HepG2 (cell line): ENCODE results near the gene MUSK. TPM values are rescaled to one million over a fixed set of nuclear protein-coding genes. Genes with fewer than 3 reads are reported as not detected.

Experiments used
- ATAC-seq: fragments of 200-7000 bp; cut with Tn5 transposase; 3 replicates; pipeline ENCODE4 v1.9.1; 2020; ENCODE audit warnings: mild to moderate bottlenecking, moderate library complexity
- BruUV-seq: library from RNA; stranded (reverse); fragments of 400-500 nt; replicated peaks from 2 replicates; lab custom pipeline; 2021; lab: Mats Ljungman, UMichigan
- CTCF ChIA-PET: fragments of 300-600 bp; formaldehyde crosslinking; extraction: SDS; loops from one replicate; lab custom pipeline; 2021; ENCODE audit warnings: low total read pairs, inconsistent platforms, low intra/inter-chr PET ratio; lab: Yijun Ruan, JAX
- POLR2A ChIA-PET: fragments of 350-600 bp; sonication (Branson Sonifier 250); formaldehyde crosslinking; loops from one replicate; lab custom pipeline; 2020; ENCODE audit warnings: antibody characterized with exemption, inconsistent platforms; lab: Yijun Ruan, JAX
- DNase-seq: peaks from one replicate; pipeline ENCODE4 v3.0.0-alpha.2; 2015; ENCODE audit warnings: low spot score
- FAIRE-seq: peaks from 3 replicates; lab custom pipeline; 2011; peaks lifted over from hg19 to GRCh38; lab: Jason Lieb, UNC
- H2AFZ ChIP-seq: one replicate; pipeline ENCODE4 v1.6.1; 2011; ENCODE audit warnings: low read length, inconsistent platforms
- H3K27ac ChIP-seq: fragments of 300-600 bp; 3 replicates; pipeline ENCODE4 v1.8.0; 2011; ENCODE audit warnings: mixed run types, mild to moderate bottlenecking, mixed read lengths, low read length, inconsistent platforms; ENCODE audit not compliant: insufficient read depth; ENCODE audit errors: extremely low read length
- H3K27me3 ChIP-seq, 2 experiments: fragments of 200-600 bp in 1 of 2; 2 replicates in 1 of 2; 3 replicates in 1 of 2; pipeline versions ENCODE4 v1.6.0 to v1.8.0; 2011; ENCODE audit warnings: low read length in 2 of 2, mild to moderate bottlenecking in 2 of 2, moderate library complexity in 2 of 2, inconsistent platforms in 1 of 2; ENCODE audit not compliant: insufficient read depth in 2 of 2, control insufficient read depth in 1 of 2
- H3K36me3 ChIP-seq, 2 experiments: fragments of 200-600 bp in 1 of 2; replicated peaks in 1 of 2; 2 replicates in 1 of 2; 3 replicates in 1 of 2; pipeline versions ENCODE4 v1.5.1 to v1.8.0; 2011; ENCODE audit warnings: low read length in 2 of 2, inconsistent platforms in 1 of 2; ENCODE audit not compliant: insufficient read depth in 2 of 2, control insufficient read depth in 1 of 2
- H3K4me1 ChIP-seq: 2 replicates; pipeline ENCODE4 v1.5.1; 2012; ENCODE audit warnings: low read length, inconsistent platforms; ENCODE audit not compliant: insufficient read depth
- H3K4me2 ChIP-seq: 2 replicates; pipeline ENCODE4 v1.6.0; 2011; ENCODE audit warnings: low read depth, low read length, inconsistent platforms
- H3K4me3 ChIP-seq, 3 experiments: fragments of 200-600 bp in 1 of 3; sonication (generic), shearing (Covaris generic) in 1 of 3; replicated peaks in 1 of 3; 2 replicates each; pipeline ENCODE4 v1.5.1; 2011 to 2016; ENCODE audit warnings: low read length in 3 of 3, inconsistent platforms in 2 of 3, low read depth in 2 of 3, mild to moderate bottlenecking in 2 of 3, control low read depth in 1 of 3, mixed read lengths in 1 of 3; ENCODE audit not compliant: insufficient read depth in 1 of 3
- H3K79me2 ChIP-seq: one replicate; pipeline ENCODE4 v1.6.1; 2011; ENCODE audit warnings: low read length, inconsistent platforms; ENCODE audit not compliant: insufficient read depth
- H3K9ac ChIP-seq: 2 replicates; pipeline ENCODE4 v1.6.0; 2011; ENCODE audit warnings: mild to moderate bottlenecking, low read depth, low read length, inconsistent platforms; ENCODE audit not compliant: insufficient read depth
- H3K9me3 ChIP-seq: 2 replicates; pipeline ENCODE4 v1.5.1; 2012; ENCODE audit warnings: mild to moderate bottlenecking, low read length
- H4K20me1 ChIP-seq: 2 replicates; pipeline ENCODE4 v1.6.0; 2011; ENCODE audit warnings: inconsistent platforms, mild to moderate bottlenecking, low read length, moderate library complexity; ENCODE audit not compliant: insufficient read depth
- ARID2 ChIP-seq: sonication (generic); formaldehyde crosslinking; IDR thresholded peaks from 2 replicates; pipeline ENCODE4 v1.8.1; 2022; ENCODE audit warnings: mild to moderate bottlenecking, missing genetic modification reagents, borderline replicate concordance
- EED ChIP-seq: sonication (generic); formaldehyde crosslinking; IDR thresholded peaks from 2 replicates; pipeline ENCODE4 v1.5.0; 2020; ENCODE audit warnings: mild to moderate bottlenecking, missing genetic modification reagents
- KDM1A ChIP-seq: IDR thresholded peaks from 2 replicates; pipeline ENCODE4 v1.6.1; 2016; ENCODE audit warnings: missing compliant biosample characterization
- KLF13 ChIP-seq: sonication (generic); formaldehyde crosslinking; IDR thresholded peaks from 2 replicates; pipeline ENCODE4 v1.4.0; 2020; ENCODE audit warnings: mild to moderate bottlenecking, missing genetic modification reagents
- PCBP1 ChIP-seq: fragments of 200-400 bp; formaldehyde crosslinking; IDR thresholded peaks from 2 replicates; pipeline ENCODE4 v1.6.1; 2017; ENCODE audit warnings: mild to moderate bottlenecking, low read depth, low read length, borderline replicate concordance
- PHF5A ChIP-seq: IDR thresholded peaks from one replicate; pipeline ENCODE4 v1.6.1; 2018; ENCODE audit warnings: low read depth, missing genetic modification reagents; ENCODE audit not compliant: unreplicated experiment
- SIN3B ChIP-seq: fragments of 150-350 bp; IDR thresholded peaks from 2 replicates; pipeline ENCODE4 v1.6.1; 2014; ENCODE audit warnings: low read length
- SOX5 ChIP-seq: IDR thresholded peaks from 2 replicates; pipeline ENCODE4 v1.6.1; 2016; ENCODE audit warnings: borderline replicate concordance
- STAG1 ChIP-seq: sonication (generic); formaldehyde crosslinking; IDR thresholded peaks from 2 replicates; pipeline ENCODE4 v1.4.0; 2020; ENCODE audit warnings: missing genetic modification reagents
- XRCC5 ChIP-seq: fragments of 200-400 bp; formaldehyde crosslinking; optimal IDR thresholded peaks from 2 replicates; pipeline ENCODE3; 2017; ENCODE audit warnings: mild to moderate bottlenecking, low read length
- ZBTB42 ChIP-seq: sonication (generic); formaldehyde crosslinking; IDR thresholded peaks from 2 replicates; pipeline ENCODE4 v1.5.0; 2020; ENCODE audit warnings: mild to moderate bottlenecking, missing genetic modification reagents
- ZFP36 ChIP-seq: fragments of 150-350 bp; IDR thresholded peaks from 2 replicates; pipeline ENCODE4 v1.6.1; 2018; ENCODE audit warnings: borderline replicate concordance, low read length, low read depth; ENCODE audit not compliant: partially characterized antibody
- ZNF460 ChIP-seq: sonication (generic); formaldehyde crosslinking; IDR thresholded peaks from 2 replicates; pipeline ENCODE4 v1.5.1; 2020; ENCODE audit warnings: missing genetic modification reagents, mild to moderate bottlenecking, borderline replicate concordance
- ZNF570 ChIP-seq: sonication (generic); formaldehyde crosslinking; IDR thresholded peaks from 2 replicates; pipeline ENCODE4 v1.4.0; 2020; ENCODE audit warnings: mild to moderate bottlenecking, missing genetic modification reagents, borderline replicate concordance
- ZNF850 ChIP-seq: sonication (generic); formaldehyde crosslinking; conservative IDR thresholded peaks from 2 replicates; pipeline ENCODE4 v1.9.0; 2021; ENCODE audit warnings: mild to moderate bottlenecking, missing genetic modification reagents
- in situ Hi-C: cut with HindIII; loops from 2 replicates; pipeline ENCODE4 v1.10.0; 2017; ENCODE audit warnings: low pct_unique_long_range_greater_than_20kb; ENCODE audit not compliant: extremely low pct_ligation_motif_present
- intact Hi-C: fragments of 100-400 bp; cut with micrococcal nuclease; formaldehyde crosslinking; loops from one replicate; pipeline ENCODE4 v1.10.0; 2022; ENCODE audit not compliant: unreplicated experiment
- polyA plus RNA-seq, 8 experiments: library from polyadenylated mRNA; depleted of rRNA in 3 of 8; stranded (reverse) in 7 of 8; unstranded in 1 of 8; fragments of >200 nt; fragmentation: Illumina TruSeq in 4 of 8; extraction: Trizol in 4 of 8; gene quantifications; 2 replicates each; pipeline versions ENCODE4 v1.2.1 to v1.2.3, GENCODE V29; 2011 to 2016; ENCODE audit warnings: low read depth in 4 of 8, missing spikeins in 1 of 8, mixed read lengths in 1 of 8; ENCODE audit not compliant: insufficient read depth in 1 of 8
- total RNA-seq, 5 experiments: library from RNA; depleted of rRNA; stranded (reverse); fragments of >200 nt; fragmentation: Illumina TruSeq; extraction: Trizol; gene quantifications; 2 replicates each; pipeline ENCODE4 v1.2.3, GENCODE V29; 2016; ENCODE audit warnings: low read depth in 1 of 5
- TF ChIP-seq, protein P1 (sequence below): sonication (generic); formaldehyde crosslinking; IDR thresholded peaks from 2 replicates; pipeline ENCODE4 v1.8.1; 2022; ENCODE audit warnings: low read depth, mild to moderate bottlenecking, missing genetic modification reagents
- TF ChIP-seq, protein P2 (sequence below): IDR thresholded peaks from 2 replicates; pipeline ENCODE4 v1.6.1; 2018; ENCODE audit warnings: missing genetic modification reagents, mild to moderate bottlenecking, missing compliant biosample characterization
- TF ChIP-seq, protein P3 (sequence below): sonication (generic); formaldehyde crosslinking; IDR thresholded peaks from 2 replicates; pipeline ENCODE4 v1.9.0; 2022; ENCODE audit warnings: low read depth, missing genetic modification reagents

Gene MUSK
- total and polyA plus RNA-seq, 2 of the 13 experiments (the other 11 are each of a cell fraction or from before 2014, with no cell fraction given) = not detected

DNA sequence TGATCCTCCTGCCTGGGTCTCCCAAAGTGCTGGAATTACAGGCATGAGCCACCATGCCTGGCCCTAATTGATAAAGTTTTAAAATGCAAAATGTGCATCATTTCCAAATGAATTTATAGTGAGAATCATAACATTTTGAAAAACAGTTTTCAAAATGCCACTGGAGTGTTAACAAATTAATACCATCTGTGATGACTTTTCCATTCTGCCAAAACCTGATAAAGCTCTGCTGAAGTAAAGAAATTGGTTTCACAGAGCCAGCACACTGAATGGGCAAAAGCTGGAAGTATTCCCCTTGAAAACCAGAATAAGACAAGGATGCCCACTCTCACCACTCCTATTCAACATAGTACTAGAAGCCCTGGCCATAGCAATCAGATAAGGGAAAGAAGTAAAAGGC is 89.6 kb downstream of the MUSK start:
- ChIA-PET CTCF (no interaction called here), POLR2A (no interaction called here)
- Histone ChIP-seq H3K9ac (no peak overlapping the region), H3K9me3 (no peaks in the 10 kb centered on the region), H4K20me1 (no peaks in the 10 kb centered on the region), H2AFZ (no peak overlapping the region), H3K27ac (no peak overlapping the region), H3K4me3 (no peak overlapping the region), H3K79me2 (no peaks in the 10 kb centered on the region), H3K4me1 (no peaks in the 10 kb centered on the region), H3K36me3 (no peaks in the 10 kb centered on the region), H3K4me2 (no peak overlapping the region), H3K27me3 (no peaks in the 10 kb centered on the region)
- intact Hi-C loops = no loop called here
- no TSS peak for BruUV-seq
- no peak for ATAC-seq
- no peak for FAIRE-seq
- in situ Hi-C loops = loop anchor here (25.0 kb wide), 1 partner anchor 104 kb away; no protein-coding TSS in a partner anchor
- DNase-seq = no peak
- no peak for TF ChIP-seq STAG1 (CRISPR knock-in tag)
- no peak for TF ChIP-seq ZNF570 (CRISPR knock-in tag)
- TF ChIP-seq EED (CRISPR knock-in tag) = no peak
- TF ChIP-seq, protein P1, sequence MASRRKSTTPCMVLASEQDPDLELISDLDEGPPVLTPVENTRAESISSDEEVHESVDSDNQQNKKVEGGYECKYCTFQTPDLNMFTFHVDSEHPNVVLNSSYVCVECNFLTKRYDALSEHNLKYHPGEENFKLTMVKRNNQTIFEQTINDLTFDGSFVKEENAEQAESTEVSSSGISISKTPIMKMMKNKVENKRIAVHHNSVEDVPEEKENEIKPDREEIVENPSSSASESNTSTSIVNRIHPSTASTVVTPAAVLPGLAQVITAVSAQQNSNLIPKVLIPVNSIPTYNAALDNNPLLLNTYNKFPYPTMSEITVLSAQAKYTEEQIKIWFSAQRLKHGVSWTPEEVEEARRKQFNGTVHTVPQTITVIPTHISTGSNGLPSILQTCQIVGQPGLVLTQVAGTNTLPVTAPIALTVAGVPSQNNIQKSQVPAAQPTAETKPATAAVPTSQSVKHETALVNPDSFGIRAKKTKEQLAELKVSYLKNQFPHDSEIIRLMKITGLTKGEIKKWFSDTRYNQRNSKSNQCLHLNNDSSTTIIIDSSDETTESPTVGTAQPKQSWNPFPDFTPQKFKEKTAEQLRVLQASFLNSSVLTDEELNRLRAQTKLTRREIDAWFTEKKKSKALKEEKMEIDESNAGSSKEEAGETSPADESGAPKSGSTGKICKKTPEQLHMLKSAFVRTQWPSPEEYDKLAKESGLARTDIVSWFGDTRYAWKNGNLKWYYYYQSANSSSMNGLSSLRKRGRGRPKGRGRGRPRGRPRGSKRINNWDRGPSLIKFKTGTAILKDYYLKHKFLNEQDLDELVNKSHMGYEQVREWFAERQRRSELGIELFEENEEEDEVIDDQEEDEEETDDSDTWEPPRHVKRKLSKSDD (CRISPR knock-in tag) = no peak
- TF ChIP-seq KLF13 (CRISPR knock-in tag) = no peak
- TF ChIP-seq ZFP36 = no peak
- TF ChIP-seq ZBTB42 (CRISPR knock-in tag) = no peak
- TF ChIP-seq KDM1A (CRISPR knock-in tag) = no peak
- TF ChIP-seq SIN3B = no peak
- TF ChIP-seq PHF5A (CRISPR knock-in tag) = no peak
- no peak for TF ChIP-seq SOX5 (CRISPR knock-in tag)
- TF ChIP-seq ZNF850 (CRISPR knock-in tag) = no peak
- TF ChIP-seq, protein P2, sequence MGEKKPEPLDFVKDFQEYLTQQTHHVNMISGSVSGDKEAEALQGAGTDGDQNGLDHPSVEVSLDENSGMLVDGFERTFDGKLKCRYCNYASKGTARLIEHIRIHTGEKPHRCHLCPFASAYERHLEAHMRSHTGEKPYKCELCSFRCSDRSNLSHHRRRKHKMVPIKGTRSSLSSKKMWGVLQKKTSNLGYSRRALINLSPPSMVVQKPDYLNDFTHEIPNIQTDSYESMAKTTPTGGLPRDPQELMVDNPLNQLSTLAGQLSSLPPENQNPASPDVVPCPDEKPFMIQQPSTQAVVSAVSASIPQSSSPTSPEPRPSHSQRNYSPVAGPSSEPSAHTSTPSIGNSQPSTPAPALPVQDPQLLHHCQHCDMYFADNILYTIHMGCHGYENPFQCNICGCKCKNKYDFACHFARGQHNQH (CRISPR knock-in tag) = no peak
- no peak for TF ChIP-seq ARID2
- no peak for TF ChIP-seq ZNF460
- TF ChIP-seq, protein P3, sequence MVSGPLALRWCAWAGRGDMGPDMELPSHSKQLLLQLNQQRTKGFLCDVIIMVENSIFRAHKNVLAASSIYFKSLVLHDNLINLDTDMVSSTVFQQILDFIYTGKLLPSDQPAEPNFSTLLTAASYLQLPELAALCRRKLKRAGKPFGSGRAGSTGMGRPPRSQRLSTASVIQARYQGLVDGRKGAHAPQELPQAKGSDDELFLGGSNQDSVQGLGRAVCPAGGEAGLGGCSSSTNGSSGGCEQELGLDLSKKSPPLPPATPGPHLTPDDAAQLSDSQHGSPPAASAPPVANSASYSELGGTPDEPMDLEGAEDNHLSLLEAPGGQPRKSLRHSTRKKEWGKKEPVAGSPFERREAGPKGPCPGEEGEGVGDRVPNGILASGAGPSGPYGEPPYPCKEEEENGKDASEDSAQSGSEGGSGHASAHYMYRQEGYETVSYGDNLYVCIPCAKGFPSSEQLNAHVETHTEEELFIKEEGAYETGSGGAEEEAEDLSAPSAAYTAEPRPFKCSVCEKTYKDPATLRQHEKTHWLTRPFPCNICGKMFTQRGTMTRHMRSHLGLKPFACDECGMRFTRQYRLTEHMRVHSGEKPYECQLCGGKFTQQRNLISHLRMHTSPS (CRISPR knock-in tag) = no peak
- no peak for TF ChIP-seq XRCC5
- TF ChIP-seq PCBP1 = no peak
